ENCODE data around the gene GYG1. TPM values are rescaled to one million over a fixed set of nuclear protein-coding genes. Genes with fewer than 3 reads are reported as not detected.

The GYG1 gene
- total RNA-seq, 1 experiment from 2014 or later: 34.8 TPM

DNA sequence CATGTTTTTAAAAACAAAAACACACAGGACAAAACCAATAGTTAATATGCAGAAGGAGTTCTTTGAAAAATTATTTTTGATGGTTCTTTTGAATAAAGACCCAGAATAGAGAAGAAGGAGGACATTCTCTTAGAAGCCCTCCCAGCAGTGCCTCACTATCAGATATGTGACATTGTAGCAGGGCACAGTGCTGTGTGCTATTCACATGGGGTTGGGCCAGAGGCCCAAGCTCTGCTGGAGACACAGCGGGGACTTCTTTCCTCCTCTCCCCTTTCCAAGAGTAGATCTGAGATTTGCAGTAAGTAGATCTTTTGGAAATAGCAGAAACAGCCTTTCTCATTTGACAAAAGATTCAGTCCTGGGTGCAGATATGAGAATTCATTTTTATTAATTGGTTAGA lies 6.3 kb downstream of the GYG1 start (continued):
- TF ChIP-seq, protein P1, sequence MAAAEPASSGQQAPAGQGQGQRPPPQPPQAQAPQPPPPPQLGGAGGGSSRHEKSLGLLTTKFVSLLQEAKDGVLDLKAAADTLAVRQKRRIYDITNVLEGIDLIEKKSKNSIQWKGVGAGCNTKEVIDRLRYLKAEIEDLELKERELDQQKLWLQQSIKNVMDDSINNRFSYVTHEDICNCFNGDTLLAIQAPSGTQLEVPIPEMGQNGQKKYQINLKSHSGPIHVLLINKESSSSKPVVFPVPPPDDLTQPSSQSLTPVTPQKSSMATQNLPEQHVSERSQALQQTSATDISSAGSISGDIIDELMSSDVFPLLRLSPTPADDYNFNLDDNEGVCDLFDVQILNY (CRISPR knock-in tag; IDR thresholded peaks at IDR 0.05): no peak
- TF ChIP-seq ESRRA (CRISPR knock-in tag; IDR thresholded peaks at IDR 0.05; ENCODE audit: borderline replicate concordance) (no peak), TCF7 (CRISPR knock-in tag; IDR thresholded peaks at IDR 0.05; ENCODE audit: low read depth) (no peak), GTF2I (CRISPR knock-in tag; conservative IDR thresholded peaks at IDR 0.05) (no peak), GRHL2 (CRISPR knock-in tag; IDR thresholded peaks at IDR 0.05; ENCODE audit: insufficient replicate concordance, severe bottlenecking) (no peak), CBFB (CRISPR knock-in tag; IDR thresholded peaks at IDR 0.05; ENCODE audit: low read depth) (no peak), EMX1 (CRISPR knock-in tag; IDR thresholded peaks at IDR 0.05) (no peak), MYBL2 (CRISPR knock-in tag; IDR thresholded peaks at IDR 0.05) (no peak), MXD4 (CRISPR knock-in tag; IDR thresholded peaks at IDR 0.05; ENCODE audit: borderline replicate concordance) (no peak), HMGA2 (CRISPR knock-in tag; IDR thresholded peaks at IDR 0.05) (no peak), TP53 (CRISPR knock-in tag; IDR thresholded peaks at IDR 0.05) (no peak), ZNF416 (CRISPR knock-in tag; IDR thresholded peaks at IDR 0.05) (no peak), FOXK1 (CRISPR knock-in tag; IDR thresholded peaks at IDR 0.05) (no peak), JUN (CRISPR knock-in tag; IDR thresholded peaks at IDR 0.05) (no peak)

DNA sequence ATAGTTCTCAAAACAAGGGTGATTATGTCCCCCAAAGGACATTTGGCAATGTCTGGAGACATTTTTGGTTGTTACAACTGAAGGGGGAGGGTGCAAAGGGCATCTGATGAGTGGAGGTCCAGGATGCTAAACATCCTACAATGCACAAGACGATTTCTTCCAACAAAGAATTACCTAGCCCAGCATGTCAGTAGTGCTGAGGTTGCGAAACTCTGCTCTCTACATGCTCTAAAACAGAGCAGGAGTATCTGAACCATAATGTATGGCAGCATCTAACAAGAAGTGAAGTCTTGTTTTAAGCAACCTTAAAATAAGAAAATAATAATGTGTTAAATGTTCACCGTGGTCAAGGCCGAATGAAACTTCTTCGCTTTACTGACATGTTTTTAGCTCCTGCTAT lies 7.0 kb downstream of the GYG1 start:
- no peak overlapping the region for H3K4me3 Mint-ChIP-seq
- ATAC-seq (no peak), DNase-seq (ENCODE audit: low spot score) (no peak)
- TF ChIP-seq ZBTB21 (CRISPR knock-in tag; IDR thresholded peaks at IDR 0.05; ENCODE audit: borderline replicate concordance) (no peak), CBFB (CRISPR knock-in tag; IDR thresholded peaks at IDR 0.05; ENCODE audit: low read depth) (no peak), HMGA2 (CRISPR knock-in tag; IDR thresholded peaks at IDR 0.05) (no peak), PRDM15 (CRISPR knock-in tag; IDR thresholded peaks at IDR 0.05) (no peak), ZNF423 (CRISPR knock-in tag; IDR thresholded peaks at IDR 0.05) (no peak), NR2C2 (CRISPR knock-in tag; IDR thresholded peaks at IDR 0.05) (no peak), NFATC4 (CRISPR knock-in tag; IDR thresholded peaks at IDR 0.05) (no peak), KAT7 (CRISPR knock-in tag; IDR thresholded peaks at IDR 0.05; ENCODE audit: borderline replicate concordance) (no peak), NR1H2 (CRISPR knock-in tag; IDR thresholded peaks at IDR 0.05) (no peak), HMGXB4 (CRISPR knock-in tag; IDR thresholded peaks at IDR 0.05) (no peak)
- TF ChIP-seq, protein P2, sequence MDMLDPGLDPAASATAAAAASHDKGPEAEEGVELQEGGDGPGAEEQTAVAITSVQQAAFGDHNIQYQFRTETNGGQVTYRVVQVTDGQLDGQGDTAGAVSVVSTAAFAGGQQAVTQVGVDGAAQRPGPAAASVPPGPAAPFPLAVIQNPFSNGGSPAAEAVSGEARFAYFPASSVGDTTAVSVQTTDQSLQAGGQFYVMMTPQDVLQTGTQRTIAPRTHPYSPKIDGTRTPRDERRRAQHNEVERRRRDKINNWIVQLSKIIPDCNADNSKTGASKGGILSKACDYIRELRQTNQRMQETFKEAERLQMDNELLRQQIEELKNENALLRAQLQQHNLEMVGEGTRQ (CRISPR knock-in tag; IDR thresholded peaks at IDR 0.05): no peak
- TF ChIP-seq, protein P3, sequence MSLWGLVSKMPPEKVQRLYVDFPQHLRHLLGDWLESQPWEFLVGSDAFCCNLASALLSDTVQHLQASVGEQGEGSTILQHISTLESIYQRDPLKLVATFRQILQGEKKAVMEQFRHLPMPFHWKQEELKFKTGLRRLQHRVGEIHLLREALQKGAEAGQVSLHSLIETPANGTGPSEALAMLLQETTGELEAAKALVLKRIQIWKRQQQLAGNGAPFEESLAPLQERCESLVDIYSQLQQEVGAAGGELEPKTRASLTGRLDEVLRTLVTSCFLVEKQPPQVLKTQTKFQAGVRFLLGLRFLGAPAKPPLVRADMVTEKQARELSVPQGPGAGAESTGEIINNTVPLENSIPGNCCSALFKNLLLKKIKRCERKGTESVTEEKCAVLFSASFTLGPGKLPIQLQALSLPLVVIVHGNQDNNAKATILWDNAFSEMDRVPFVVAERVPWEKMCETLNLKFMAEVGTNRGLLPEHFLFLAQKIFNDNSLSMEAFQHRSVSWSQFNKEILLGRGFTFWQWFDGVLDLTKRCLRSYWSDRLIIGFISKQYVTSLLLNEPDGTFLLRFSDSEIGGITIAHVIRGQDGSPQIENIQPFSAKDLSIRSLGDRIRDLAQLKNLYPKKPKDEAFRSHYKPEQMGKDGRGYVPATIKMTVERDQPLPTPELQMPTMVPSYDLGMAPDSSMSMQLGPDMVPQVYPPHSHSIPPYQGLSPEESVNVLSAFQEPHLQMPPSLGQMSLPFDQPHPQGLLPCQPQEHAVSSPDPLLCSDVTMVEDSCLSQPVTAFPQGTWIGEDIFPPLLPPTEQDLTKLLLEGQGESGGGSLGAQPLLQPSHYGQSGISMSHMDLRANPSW (CRISPR knock-in tag; conservative IDR thresholded peaks at IDR 0.05; ENCODE audit: low read depth): no peak
- TF ChIP-seq, protein P4, sequence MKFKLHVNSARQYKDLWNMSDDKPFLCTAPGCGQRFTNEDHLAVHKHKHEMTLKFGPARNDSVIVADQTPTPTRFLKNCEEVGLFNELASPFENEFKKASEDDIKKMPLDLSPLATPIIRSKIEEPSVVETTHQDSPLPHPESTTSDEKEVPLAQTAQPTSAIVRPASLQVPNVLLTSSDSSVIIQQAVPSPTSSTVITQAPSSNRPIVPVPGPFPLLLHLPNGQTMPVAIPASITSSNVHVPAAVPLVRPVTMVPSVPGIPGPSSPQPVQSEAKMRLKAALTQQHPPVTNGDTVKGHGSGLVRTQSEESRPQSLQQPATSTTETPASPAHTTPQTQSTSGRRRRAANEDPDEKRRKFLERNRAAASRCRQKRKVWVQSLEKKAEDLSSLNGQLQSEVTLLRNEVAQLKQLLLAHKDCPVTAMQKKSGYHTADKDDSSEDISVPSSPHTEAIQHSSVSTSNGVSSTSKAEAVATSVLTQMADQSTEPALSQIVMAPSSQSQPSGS (CRISPR knock-in tag; IDR thresholded peaks at IDR 0.05; ENCODE audit: borderline replicate concordance, low read depth): no peak
- TF ChIP-seq, protein P5, sequence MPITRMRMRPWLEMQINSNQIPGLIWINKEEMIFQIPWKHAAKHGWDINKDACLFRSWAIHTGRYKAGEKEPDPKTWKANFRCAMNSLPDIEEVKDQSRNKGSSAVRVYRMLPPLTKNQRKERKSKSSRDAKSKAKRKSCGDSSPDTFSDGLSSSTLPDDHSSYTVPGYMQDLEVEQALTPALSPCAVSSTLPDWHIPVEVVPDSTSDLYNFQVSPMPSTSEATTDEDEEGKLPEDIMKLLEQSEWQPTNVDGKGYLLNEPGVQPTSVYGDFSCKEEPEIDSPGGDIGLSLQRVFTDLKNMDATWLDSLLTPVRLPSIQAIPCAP (CRISPR knock-in tag; IDR thresholded peaks at IDR 0.05): no peak
- peak overlapping the region; percentile 85 for H3K27ac Mint-ChIP-seq
- peaks cover 24% of the 10 kb centered on the region for H3K36me3 Mint-ChIP-seq
- H3K9me3 Mint-ChIP-seq: no peaks in the 10 kb centered on the region
- POLR2A ChIA-PET: no interaction called here
- peaks cover 43% of the 10 kb centered on the region for H3K4me1 Mint-ChIP-seq
- no peaks in the 10 kb centered on the region for H3K27me3 Mint-ChIP-seq (ENCODE audit: low read depth)
- CTCF ChIA-PET: interaction anchor here (1.2 to 2.0 kb wide), 2 partner anchors 43 to 48 kb away, joined by 5 to 9 read pairs; no protein-coding TSS in a partner anchor
